ENCODE measurements around the gene CAMTA1.
"Not testable (repeated sequence)": the region's sequence is repeated elsewhere in the genome, so short reads cannot be mapped to it uniquely, and the experiment has no call there.

CAMTA1 gene

DNA sequence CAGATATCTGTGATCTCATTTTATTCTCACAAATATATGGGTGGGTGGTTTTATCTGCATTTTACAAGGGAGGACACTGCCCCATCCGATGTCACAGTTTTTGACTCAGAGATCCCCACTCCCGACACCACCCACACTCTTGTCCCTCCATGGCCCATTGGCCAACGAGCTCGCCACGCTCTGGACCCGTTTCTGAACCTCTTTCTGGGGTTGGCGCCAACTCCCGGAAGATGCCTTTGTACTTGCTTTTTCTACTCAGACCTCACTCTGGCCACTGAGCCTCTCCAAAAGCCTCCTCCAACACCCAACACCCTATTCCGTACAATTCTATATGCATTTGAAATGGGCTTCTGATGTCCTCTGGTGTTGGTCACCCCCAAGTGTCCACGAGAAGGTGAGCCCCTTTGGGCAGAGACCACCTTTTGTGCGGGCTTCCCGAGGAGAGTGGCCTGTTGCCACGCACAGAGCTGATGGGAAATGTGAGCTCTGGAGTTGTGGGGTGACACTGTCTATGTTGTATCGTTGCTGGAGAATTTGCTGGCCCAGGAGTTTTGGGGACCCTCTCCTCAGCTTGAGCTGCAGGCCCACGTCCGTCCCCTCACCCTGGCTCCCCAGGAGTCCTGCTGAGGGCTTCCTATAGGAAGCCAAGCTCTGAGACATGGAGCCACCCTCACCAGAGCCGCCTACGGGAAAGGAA lies 618.9 kb downstream of the CAMTA1 start:
- no peak for DNase-seq

GRCh38 chr1:7405844-7406500 lies 620.7 kb downstream of the CAMTA1 start:
- DNase-seq, result no peak

DNA sequence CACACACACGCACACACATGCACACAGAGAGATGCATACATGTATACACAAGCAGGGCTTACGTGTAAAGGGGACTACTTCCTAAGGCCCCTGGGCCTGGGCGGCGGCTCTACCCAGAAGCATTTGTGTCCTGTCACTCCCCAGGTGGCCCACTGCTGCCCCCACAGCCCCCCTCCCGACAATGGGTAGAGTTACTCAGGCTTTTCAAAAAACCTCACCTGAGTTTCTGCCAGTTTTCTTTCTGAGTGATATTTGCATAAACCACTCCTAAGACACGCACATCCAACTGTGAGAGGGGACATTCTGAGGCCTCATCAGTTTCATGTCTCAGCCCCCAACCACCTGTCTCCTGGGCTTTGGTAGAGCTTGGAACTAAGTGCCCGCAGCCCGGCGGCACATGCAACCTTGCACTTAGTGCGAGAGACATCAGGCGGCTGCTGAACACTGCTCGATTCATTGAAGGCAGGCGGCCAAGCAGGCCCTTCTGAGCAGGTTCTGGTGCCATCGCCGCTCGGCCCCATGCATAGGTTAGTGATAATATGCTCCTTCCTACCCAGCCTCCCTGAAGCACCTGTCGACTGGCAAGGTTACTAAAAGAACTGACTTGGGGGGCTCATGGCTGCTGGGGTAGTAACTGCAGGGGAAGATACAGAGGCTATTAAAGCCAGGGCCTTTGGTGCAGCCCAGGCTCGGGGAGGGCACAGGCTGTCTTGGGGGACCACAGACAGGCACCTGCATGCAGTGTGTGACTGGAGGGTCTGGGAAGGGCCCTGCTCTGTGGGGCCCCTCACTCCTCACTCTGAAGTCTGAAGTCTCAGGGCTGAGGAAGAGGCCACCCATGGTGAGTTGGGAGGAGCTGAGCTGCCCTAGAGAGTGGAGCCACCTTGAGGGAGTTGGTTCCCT lies 621.6 kb downstream of the CAMTA1 start:
- no peak for DNase-seq

DNA sequence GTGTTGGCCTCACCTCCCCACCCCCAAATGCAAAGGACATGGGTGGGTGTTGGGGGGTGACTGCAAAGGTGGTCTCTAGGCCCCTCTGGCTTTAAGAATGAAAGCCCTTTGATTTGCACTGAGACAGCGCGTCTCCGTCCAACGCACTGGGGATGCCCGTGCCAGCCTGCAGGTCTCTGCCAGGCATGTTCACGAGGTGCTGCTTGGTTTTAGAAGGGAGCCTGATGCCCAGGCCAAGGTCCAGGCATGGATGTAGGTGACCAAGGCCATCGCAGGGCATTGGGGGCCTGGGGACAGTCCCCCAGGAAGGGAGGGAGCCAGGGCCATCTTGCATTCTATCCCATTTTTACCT lies 622.3 kb downstream of the CAMTA1 start:
- DNase-seq, result no peak

- DNase-seq, result no peak
These were observed 622.9 kb downstream of the CAMTA1 start for GRCh38 chr1:7407980-7408770.

DNA sequence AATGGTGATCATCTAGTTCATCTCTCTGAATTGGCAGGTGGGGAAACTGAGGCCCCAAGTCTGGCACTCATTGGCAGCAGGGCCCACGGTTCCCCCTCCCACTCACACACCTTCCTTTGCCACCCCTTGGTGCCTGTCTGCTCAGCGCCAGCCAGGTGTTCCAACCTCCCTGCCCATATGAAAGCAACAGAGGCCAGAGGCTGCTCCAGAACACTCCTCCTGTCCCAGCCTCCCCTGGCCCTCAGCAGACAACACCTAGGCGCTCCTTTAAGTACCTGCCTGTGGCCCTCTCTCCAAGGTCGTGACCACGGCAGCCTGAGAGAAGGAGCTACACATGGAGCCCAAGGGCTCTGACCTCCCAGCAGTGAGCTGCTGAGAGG lies 623.5 kb downstream of the CAMTA1 start:
- no peak for DNase-seq

DNA sequence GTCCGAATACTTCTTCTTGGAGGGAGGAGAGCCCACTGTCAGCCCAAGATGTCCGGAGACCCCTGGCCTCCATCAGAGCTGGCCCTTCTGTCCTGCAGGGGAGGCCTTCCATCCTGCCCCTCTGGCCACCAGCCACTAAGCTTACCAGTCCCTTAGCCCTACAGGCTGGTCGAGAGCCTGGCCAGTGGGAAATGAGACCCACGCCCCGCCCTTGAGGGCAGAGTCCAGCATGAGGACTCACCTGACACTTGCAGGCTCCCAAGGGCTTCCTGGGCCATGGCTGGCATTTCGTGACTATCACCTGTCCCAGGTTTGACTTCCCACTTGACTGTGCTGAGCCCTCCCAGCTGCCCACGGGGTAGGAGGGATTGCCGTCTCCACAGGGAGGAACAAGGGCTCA lies 624.0 kb downstream of the CAMTA1 start:
- DNase-seq, result no peak

- DNase-seq, result no peak
These were observed 624.9 kb downstream of the CAMTA1 start for GRCh38 chr1:7410156-7410555.

- DNase-seq, result not testable (repeated sequence)
These were observed 632.4 kb downstream of the CAMTA1 start for GRCh38 chr1:7417618-7418017.

DNA sequence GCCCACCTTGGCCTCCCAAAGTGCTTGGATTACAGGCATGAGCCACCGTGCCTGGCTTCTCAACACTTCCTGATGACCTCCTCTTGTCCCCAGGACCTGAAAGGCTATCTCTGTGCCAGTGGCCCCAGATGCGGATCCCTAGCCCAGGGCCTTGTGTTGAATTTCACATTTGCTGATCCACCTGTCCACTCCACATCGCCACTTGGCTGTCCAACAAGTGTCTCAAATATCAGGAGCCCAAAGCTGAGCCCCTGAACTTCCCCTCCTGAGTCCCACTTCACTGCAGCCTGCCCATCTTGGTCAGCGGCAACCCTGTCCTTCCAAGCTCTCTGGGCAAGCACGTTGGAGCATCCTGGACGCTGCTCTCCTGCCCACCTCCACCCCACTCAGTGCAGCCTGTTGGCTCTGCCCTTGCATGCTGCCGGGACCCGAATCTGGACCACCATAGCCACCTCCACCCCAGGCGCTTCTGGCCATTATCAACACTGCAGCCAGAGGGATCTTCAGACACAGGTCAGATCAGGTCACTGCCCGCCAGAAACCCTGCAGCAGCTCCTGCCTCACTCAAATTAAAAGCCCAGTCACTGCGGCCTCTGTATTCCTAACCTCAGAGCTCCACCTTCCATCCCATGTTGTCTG lies 633.3 kb downstream of the CAMTA1 start:
- DNase-seq, result no peak

- no peak for DNase-seq
These were observed 634.8 kb downstream of the CAMTA1 start for GRCh38 chr1:7420098-7420445.

- no peak for DNase-seq
These were observed 635.3 kb downstream of the CAMTA1 start for GRCh38 chr1:7420470-7421100.

- no peak for DNase-seq
These were observed 636.3 kb downstream of the CAMTA1 start for GRCh38 chr1:7421471-7422075.

DNA sequence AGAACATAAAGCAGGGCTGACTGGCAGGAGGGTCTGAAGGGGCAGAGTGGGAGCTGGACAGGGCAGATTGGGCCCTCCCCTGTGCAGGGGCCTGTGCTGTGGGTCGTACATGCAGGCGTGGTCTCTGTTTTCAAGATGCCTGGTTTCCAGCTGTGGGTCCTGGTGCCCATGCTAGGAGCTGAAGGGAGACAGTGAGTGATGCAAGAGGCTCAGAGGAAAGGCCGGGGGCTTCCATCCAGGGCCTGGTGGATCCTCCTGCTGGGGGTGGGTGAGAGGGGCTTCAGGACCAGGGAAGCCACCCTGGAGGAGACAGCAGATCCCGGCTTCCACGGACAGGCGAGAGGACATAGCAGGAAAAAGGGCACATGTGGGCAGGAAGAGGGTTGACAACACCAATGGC lies 636.8 kb downstream of the CAMTA1 start:
- DNase-seq, result no peak

DNA sequence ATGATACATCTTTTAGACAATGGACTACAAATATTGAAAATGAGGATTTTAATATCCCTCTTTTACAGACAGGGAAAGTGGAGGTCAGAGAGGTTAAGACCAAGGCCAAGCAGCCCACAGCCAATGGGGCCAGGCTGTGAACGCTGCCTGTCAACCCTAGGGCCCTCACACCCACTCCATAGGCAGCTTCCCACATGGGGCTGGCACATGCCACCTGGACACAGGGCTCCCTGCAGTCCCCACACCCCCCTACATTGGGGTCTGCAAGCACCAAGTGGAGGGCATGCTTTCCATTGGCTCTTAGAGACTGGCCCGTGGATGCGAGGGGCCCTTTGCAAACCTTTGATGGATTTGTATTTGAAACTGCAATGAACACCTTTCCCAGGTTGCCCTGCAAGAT lies 637.3 kb downstream of the CAMTA1 start:
- DNase-seq, result no peak

DNA sequence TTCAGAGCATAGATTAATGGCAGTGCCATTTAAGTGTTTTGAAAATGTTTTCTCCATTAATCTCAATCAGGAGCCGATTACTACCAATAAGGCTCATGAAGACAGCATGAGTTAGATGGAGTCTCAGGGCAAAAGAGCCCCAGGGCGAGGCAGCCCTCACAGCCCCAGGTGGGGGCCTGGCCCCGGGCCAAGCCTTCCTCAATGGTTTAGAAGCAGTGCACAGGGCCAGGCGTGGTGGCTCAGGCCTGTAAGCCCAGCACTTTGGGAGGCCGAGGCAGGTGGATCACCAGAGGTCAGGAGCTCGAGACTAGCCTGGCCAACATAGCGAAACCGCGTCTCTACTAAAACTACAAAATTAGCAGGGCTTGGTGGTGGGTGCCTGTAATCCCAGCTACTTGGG lies 637.7 kb downstream of the CAMTA1 start:
- no peak for DNase-seq

DNA sequence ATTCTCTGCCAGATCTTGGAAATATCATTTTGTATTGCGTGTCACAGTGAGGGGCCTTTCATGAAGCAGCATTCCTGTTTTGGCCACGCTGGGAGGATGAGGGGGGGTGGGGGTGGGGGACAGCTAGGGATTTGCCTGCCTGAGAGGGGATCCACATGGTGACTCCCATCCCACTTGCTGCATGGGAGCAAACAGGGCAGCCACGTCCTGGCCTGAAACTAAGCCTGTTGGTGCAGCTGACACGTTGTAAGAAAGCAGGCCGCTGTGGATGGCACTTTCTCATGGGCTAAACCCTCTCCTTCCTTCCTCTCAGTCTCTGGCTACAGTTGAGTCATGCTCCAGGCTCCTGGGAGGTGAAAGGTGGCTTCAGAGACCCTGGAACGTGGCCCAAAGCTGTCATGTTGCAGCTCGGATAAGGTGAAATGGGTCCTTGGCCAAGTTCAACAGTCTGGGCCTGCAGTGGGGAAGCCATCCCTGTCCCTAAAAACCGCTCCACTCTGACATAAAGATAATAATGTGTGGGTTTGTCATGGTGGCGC lies 639.2 kb downstream of the CAMTA1 start:
- peak; percentile 9 for DNase-seq

DNA sequence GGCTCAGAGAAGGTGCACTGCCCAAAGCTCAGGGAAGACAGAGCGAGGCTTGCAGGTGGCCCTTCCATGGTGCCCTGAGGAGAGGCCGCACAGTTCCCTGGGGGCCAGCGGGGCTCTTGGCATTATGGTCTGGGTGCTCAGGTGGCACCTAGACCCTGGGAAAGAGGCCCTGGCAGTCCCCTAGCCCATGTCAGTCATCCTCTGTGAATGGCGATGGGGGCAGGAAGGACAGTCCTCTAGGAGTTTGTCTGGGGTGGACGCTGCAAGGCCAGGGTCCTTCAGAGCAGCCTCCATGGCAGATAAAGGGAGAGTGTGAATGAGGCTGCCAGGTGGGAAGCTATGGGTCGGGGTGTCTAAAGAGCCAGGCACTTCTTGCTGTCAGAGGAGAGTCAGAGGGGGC lies 640.0 kb downstream of the CAMTA1 start:
- DNase-seq, result no peak

GRCh38 chr1:7425771-7426170 lies 640.5 kb downstream of the CAMTA1 start:
- no peak for DNase-seq

- no peak for DNase-seq
These were observed 641.7 kb downstream of the CAMTA1 start for GRCh38 chr1:7426780-7427604.

Measured in EL (cell line).